ENCODE measurements around the gene PPP5C.

- TF ChIP-seq POLR2AphosphoS5 (IDR thresholded peaks at IDR 0.05; ENCODE audit: borderline replicate concordance, low read depth, low read length) (no peak), EZH2 (IDR thresholded peaks at IDR 0.05) (no peak), FOXP2 (optimal IDR thresholded peaks at IDR 0.05; ENCODE audit: control extremely low read depth, extremely low read length, insufficient read depth) (no peak)
These were observed 37.5 kb downstream of the PPP5C start for GRCh38 chr19:46384396-46384795.

Measured in SK-N-MC (cell line).